ENCODE data around the gene CYB5A.

CYB5A gene

GRCh38 chr18:74204526-74205152, 87.1 kb downstream of the CYB5A start:
- no peak for DNase-seq

GRCh38 chr18:74203811-74204210, 88.0 kb downstream of the CYB5A start:
- DNase-seq = no peak
